IMR-90 (cell line): Measurements from ENCODE around the gene VSNL1.

Source experiments
- CTCF ChIP-seq: conservative IDR thresholded peaks from 2 replicates; pipeline ENCODE4 v1.5.1; 2012; ENCODE audit warnings: mild to moderate bottlenecking, low read depth, low read length, improper control_type of control experiment
- NFE2L2 ChIP-seq: fragments of 150-350 bp; IDR thresholded peaks from 2 replicates; pipeline ENCODE4 v1.6.1; 2016; ENCODE audit warnings: low read depth, mild to moderate bottlenecking, low read length
- POLR2A ChIP-seq: IDR thresholded peaks from 2 replicates; pipeline ENCODE4 v1.6.1; 2012; ENCODE audit warnings: mild to moderate bottlenecking, low read depth, low read length
- SMC3 ChIP-seq: fragments of 150-350 bp; IDR thresholded peaks from 2 replicates; pipeline ENCODE4 v1.6.1; 2016; ENCODE audit warnings: low read depth, mild to moderate bottlenecking, antibody characterized with exemption, low read length, moderate library complexity
- USF2 ChIP-seq: fragments of 150-350 bp; IDR thresholded peaks from 2 replicates; pipeline ENCODE4 v1.6.1; 2017; ENCODE audit warnings: mild to moderate bottlenecking, antibody characterized with exemption, low read length, low read depth

- TF ChIP-seq SMC3, result no peak
- TF ChIP-seq POLR2A, result no peak
- no peak for TF ChIP-seq CTCF
- no peak for TF ChIP-seq USF2
- no peak for TF ChIP-seq NFE2L2
Measured at GRCh38 chr2:17538022-17538843, 2.3 kb upstream of the VSNL1 start.
